ENCODE data around the gene MAML2. TPM values are rescaled to one million over a fixed set of nuclear protein-coding genes. Genes with fewer than 3 reads are reported as not detected.

Gene MAML2
- total RNA-seq, 4 donors from 2014 or later: 34.2 to 49.8 (median 44.4) TPM

DNA sequence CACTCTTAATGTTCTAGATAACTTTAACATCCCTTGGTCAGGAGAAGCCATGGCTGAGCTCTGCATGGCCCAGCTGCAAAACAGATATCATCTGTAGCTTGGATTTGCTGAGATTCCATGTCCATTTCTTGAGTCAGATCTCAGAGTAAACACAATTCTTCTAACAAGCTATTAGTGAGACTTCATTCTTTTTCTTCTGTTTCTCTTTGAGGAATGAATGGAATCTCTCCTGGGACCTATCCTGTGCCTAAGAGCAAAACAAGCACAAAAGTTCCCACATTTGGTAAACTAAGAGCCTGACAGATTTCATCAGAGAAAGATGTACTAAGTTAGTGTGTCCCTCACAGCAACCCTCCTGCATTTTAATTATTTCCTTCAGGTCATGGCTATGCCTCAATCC, 142.8 kb downstream of the MAML2 start:
- TF ChIP-seq, protein P1, sequence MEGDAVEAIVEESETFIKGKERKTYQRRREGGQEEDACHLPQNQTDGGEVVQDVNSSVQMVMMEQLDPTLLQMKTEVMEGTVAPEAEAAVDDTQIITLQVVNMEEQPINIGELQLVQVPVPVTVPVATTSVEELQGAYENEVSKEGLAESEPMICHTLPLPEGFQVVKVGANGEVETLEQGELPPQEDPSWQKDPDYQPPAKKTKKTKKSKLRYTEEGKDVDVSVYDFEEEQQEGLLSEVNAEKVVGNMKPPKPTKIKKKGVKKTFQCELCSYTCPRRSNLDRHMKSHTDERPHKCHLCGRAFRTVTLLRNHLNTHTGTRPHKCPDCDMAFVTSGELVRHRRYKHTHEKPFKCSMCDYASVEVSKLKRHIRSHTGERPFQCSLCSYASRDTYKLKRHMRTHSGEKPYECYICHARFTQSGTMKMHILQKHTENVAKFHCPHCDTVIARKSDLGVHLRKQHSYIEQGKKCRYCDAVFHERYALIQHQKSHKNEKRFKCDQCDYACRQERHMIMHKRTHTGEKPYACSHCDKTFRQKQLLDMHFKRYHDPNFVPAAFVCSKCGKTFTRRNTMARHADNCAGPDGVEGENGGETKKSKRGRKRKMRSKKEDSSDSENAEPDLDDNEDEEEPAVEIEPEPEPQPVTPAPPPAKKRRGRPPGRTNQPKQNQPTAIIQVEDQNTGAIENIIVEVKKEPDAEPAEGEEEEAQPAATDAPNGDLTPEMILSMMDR (IDR thresholded peaks at IDR 0.05): no peak
- no peak for DNase-seq (ENCODE audit: low spot score)
- ATAC-seq (ENCODE audit: low FRiP score): no peak

DNA sequence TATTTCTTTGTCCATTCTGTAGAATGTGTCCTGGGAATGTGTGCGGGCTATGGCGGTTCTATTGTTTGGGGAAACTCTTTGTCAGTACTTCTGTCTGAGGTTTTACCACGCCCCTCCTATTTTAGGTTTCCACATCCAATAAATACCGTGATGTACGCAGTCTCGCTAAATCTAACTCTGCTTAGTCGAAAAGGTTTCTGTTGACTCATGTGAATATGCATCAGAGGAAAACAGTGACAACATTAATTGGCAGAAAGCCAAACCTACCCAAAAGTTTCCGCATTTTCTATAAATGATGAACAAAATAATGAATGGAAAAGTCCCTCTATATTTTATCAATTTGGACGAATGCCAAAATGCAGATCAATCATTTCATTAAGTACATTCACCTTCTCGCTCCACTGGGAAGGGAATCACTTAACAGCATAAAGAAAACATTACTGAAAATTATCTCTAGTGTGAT, 143.4 kb downstream of the MAML2 start:
- TF ChIP-seq, protein P1 (IDR thresholded peaks at IDR 0.05): no peak
- ATAC-seq (ENCODE audit: low FRiP score): no peak
- no peak for DNase-seq (ENCODE audit: low spot score)

DNA sequence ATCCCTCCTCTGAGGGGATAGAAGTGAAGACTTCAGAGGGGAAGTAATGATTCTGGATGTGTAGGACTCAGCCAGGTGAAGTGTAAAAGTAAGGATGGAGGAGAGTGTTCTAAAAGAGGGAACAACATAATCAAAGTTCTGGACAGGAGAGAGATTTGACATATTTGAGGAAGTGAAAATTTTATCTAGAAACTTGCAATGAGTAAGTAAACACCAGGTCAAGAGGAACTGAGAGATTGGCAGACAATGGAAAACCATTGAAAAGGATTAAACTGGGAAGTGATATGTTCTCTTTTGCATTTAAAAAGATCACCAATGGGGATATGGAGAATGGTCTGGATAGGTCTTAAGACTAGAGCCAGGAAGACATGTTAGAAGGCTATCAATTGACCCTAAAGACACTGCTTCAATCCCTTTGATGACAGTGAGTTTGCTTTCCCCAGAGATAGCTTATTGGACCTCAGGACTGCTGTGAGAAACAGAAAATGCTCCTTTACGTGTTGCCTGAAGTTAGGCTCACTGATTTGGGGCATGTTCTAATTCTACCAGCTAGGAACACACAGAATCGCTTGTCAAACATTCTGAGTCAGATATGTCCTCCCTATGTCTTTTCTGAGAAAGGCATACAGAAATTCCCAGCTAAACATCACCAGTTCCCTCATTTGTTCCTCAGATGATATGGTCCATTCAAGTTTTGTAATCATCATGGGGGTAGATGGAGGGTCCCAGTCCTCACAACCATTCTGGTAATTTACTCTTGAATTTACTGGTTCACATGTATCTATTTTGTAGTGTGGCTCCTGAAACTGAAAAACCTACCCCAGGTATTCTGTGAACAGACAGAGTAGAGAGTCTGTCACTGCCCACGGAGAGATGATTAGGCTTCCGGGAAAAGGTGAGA, 144.9 kb downstream of the MAML2 start:
- no peak for ATAC-seq (ENCODE audit: low FRiP score)
- DNase-seq (ENCODE audit: low spot score): no peak
- TF ChIP-seq, protein P1 (IDR thresholded peaks at IDR 0.05): no peak

DNA sequence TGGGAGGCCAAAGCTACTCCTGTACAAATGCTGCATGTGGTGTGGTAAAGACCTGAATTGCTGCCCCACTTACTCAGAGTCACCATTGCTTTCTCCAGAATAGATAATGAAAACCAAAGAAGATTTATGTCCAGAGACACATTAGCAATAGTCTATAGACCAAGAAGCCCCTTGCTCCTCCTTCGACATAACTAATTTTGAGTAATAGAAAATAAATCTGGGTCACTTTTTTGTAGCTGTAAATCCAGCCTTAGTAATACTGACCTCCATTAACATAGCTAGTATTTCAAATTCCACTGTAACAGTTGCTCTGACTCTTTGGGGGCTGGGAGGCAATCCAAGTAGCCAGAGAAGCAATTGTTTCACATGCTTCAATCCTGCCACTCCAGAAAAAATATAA, 145.9 kb downstream of the MAML2 start:
- DNase-seq (ENCODE audit: low spot score) (no peak), ATAC-seq (ENCODE audit: low FRiP score) (no peak)
- TF ChIP-seq, protein P1 (IDR thresholded peaks at IDR 0.05): no peak

DNA sequence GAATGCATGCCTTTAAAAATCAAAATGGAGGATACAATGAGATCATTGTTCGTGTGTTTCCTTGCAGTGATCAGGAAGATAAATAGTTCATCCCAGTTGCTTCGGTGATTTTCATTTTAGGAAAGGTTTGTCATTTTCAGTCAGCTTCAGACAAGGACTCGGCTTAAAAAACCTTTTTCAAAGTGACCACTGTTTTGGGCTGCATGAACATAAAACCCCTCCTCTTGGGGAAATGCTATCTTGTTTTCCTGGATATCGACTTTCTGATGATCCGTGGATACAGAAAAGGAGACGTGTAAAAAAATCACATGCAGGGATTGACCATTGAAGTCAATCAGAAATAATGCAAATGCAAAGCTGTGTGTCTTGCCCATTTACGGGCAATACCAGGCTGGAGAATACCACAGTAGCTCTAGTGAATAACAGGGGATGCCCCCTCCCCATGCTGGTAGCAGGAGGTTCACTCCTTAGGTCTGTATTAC, 146.8 kb downstream of the MAML2 start:
- DNase-seq (ENCODE audit: low spot score): no peak
- ATAC-seq (ENCODE audit: low FRiP score): no peak
- TF ChIP-seq, protein P1 (IDR thresholded peaks at IDR 0.05): no peak

DNA sequence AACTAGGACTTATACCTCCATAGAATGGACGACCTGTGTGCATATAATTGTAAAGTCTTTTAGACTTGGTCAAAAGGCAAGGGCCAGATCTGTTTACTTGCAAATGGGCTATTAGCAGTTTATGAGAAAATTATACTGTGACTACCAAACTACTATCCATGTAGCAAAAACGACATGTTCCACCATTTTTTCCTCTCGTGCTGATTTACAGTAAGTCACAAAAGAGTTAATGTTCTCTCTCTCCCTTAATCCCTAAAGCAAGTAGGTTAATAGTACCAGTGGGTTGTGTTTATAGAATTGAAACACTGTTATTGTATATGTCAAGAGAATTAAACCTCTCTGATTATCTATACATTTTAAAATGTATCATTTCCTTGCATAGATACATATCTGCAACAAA, 147.3 kb downstream of the MAML2 start:
- DNase-seq (ENCODE audit: low spot score) (no peak), ATAC-seq (ENCODE audit: low FRiP score) (no peak)
- TF ChIP-seq, protein P1 (IDR thresholded peaks at IDR 0.05): no peak

All from omental fat pad (tissue), 4 donors.